Activated CD4-positive, alpha-beta T cell treated with anti-CD3 and anti-CD28 coated beads, Interleukin-2, amount 50 U/mL, for 1 hour (primary cell): ENCODE data around the gene CYP39A1.
"Not testable (repeated sequence)": the region's sequence is repeated elsewhere in the genome, so short reads cannot be mapped to it uniquely, and the experiment has no call there.

Experiments used
- DNase-seq: peaks from one replicate; pipeline ENCODE4 v3.0.0-alpha.2; 2020

CYP39A1 gene

GRCh38 chr6:46648869-46649492 is 3.6 kb downstream of the CYP39A1 start:
- no peak for DNase-seq

GRCh38 chr6:46648108-46648507 is 4.5 kb downstream of the CYP39A1 start:
- DNase-seq = not testable (repeated sequence)

GRCh38 chr6:46645265-46645664 is 7.4 kb downstream of the CYP39A1 start:
- no peak for DNase-seq

- no peak for DNase-seq
Measured at GRCh38 chr6:46642928-46643751, 9.5 kb downstream of the CYP39A1 start.

- DNase-seq = no peak
Measured at GRCh38 chr6:46638650-46639049, 14.0 kb downstream of the CYP39A1 start.

GRCh38 chr6:46637933-46638332 is 14.7 kb downstream of the CYP39A1 start:
- DNase-seq = no peak

- DNase-seq = no peak
Measured at GRCh38 chr6:46637145-46637544, 15.5 kb downstream of the CYP39A1 start.

GRCh38 chr6:46635462-46635861 is 17.2 kb downstream of the CYP39A1 start:
- DNase-seq = no peak

DNA sequence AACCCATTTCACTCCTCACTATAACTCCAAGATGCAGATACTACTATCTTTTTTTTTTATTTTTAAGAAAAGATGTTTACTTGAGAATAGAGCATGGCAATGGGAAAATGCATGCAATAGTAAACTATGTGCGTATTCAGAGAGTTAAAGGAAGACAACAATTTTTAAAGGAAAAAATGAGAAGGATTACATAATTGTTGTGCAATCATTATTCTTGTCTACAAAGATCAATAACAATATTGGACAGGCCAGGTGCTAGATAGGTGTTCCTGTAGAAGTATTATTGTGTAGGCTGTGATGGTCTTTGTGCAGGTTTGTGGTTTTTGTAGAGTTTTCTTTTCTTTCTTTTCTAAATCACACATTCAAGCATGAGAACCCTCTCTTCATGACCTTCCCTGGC is 20.6 kb downstream of the CYP39A1 start:
- no peak for DNase-seq

GRCh38 chr6:46629691-46630090 is 22.9 kb downstream of the CYP39A1 start:
- DNase-seq = no peak

GRCh38 chr6:46628976-46629375 is 23.6 kb downstream of the CYP39A1 start:
- no peak for DNase-seq

DNA sequence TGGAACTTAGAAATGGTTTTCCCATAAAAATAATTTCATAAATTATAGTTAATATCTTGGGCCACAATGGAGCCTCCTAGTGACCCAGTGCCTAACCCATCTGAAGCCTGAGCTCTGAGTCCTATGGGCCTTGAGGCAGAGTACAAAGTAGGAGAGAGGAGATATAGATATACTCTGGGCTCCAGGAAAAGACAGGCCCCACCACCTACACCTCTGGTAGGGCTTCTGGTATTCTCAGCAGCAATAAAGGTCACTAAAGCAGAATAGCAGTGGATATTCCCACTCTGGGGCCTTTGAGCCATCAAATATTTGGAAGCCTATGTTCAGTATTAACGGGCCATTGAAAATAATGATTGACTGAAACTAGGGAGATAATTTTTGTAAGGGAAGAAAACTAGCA is 24.1 kb downstream of the CYP39A1 start:
- DNase-seq = no peak

- DNase-seq = no peak
Measured at GRCh38 chr6:46626976-46627375, 25.6 kb downstream of the CYP39A1 start.

DNA sequence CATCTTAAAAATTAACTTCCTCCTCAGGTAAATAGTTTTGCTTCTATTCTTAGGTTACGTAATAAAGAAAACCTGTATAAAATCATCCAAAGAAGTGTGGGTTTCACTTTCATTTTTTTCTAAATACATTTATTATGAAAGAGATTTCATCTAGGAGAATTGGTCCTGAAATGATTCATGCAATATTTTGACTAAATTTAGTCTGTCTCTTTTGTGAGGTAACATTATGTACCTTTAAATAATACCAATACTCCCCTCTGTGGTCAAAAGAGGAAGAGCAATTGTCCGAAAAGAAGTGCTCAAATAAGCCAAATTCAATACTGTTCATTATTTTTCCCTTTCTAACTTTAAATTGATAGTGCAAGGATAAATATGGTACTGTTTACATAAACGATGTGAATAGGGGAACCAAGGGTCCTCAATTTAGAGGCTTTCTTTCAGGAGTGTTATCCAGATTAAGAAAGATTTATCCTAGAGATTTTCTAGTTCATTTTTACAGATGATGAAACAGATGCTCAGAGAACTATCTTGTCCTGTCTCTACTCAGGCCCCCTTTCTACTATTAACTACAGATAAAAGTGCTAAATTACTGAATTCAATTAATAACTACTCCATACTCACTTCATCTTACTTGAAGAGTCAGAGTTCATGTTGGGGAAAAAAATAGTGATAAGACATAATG is 26.2 kb downstream of the CYP39A1 start:
- no peak for DNase-seq

DNA sequence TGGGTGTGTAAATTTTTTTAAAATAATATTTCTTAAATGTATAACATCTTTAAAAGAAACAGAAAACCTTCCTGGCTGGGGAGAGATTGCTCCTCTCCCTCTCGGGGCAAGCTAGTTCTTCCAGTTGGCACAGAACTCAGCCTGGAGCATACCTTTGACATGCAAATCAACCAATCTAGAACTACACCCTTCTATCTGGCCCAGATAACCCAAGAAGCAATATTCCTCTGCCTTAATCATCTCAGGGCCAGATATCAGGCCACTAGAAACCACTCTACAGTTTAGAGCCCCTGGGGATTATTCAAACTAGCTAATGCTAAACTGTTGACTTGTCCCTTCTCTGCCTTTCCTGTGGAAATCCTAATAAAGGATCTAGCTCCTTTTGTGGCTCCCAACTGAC is 33.9 kb downstream of the CYP39A1 start:
- DNase-seq = no peak

DNA sequence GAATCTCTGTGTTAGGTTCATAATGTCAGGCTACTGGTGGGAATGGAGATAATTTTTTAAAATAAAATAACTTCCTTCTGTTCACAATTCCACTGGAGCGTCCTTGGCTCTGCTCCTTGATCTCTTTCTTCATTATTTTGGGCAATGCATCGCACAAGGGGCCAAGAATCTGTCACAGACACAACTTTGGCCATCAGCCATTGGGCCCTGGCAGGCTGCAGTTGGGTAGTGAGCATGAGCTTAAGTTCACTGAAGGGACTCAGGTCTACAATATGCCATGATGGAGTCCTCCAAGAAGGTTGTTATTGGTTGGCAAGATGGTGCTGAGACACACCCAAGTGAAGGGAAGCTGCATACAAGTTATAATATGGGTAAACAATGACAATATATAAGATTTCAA is 40.0 kb downstream of the CYP39A1 start:
- no peak for DNase-seq

DNA sequence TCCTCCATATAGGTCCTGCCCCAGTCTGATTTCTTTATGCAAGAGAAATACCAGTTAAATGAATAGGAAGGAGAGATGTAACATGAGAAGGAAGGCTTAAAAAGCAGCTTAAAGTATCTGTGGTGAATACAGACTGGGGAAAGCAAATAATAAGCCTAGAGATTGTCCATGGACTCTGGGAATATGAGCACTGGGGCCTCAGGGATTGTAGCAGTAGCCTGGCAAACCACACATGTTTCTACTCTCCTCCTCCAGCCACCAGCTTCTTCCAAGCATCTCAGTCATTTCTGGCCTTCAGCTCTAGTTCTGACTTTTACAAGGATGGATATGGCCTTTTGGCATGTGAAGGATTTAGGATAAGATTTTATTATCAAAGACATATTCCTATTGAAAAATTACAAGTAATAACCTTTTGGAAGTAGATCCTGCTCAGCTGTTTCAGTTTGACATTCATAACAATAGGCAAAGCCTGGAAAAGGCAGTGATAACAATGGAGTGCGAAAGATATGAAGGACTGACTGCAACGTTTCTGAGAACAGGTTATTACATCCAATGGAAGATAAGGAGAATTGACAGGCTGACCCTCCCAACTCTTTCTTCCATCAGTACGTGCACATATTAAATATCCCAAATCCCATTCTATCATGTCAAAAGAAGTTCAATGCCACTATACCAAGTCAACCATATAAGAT is 41.6 kb downstream of the CYP39A1 start:
- no peak for DNase-seq

DNA sequence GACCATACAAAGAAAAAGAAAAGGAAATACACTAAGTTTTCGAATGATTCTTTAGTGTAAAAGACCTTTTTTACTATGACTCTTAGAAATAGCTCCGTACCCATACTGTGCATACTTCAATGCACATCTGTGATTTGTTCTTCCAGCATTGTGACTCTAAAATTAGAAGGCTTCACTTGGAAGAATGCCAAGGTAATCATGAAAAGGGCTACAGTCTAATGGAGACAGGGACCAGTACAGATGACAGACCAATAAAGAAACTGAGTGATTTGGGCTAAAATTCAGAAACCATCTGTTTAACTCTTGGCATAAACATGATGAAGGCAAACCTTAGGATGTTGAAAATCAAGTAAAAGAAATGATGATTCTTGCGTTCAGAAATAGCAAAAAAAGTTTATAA is 46.3 kb downstream of the CYP39A1 start:
- DNase-seq = no peak

GRCh38 chr6:46605091-46605797 is 47.4 kb downstream of the CYP39A1 start:
- DNase-seq = no peak

DNA sequence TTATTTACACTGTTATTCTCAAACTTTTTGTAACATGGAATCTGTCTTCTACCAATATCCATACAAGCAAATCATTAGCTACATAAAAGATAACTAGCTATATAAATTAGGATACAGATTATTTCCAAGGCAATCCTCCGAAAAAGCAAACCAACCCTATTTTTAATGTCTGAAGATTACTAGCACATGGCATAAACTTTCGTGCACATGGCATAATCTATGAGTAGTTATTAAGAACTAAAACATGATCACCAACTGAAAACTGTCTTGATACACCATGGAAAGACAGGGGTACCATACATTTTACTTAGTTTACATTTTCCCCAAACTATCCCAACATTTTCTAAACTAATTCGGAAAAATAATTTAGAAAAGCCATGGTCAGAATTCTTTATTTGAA is 54.4 kb downstream of the CYP39A1 start:
- no peak for DNase-seq

DNA sequence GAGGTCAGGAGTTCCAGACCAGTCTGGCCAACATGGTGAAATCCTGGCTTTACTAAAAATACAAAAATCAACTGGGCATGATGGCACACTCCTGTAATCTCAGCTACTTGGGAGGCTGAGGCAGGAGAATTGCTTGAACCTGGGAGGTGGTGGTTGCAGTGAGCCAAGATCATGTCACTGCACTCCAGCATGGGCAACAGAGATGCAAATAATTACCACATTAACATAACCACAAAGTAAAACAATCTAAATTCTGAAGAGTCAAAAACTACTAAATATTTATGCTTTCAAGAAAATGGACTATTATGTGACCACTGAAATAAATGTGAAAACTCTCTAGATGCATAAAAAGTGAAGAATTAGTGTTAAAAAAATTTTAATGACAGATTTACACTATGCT is 59.9 kb downstream of the CYP39A1 start:
- no peak for DNase-seq

DNA sequence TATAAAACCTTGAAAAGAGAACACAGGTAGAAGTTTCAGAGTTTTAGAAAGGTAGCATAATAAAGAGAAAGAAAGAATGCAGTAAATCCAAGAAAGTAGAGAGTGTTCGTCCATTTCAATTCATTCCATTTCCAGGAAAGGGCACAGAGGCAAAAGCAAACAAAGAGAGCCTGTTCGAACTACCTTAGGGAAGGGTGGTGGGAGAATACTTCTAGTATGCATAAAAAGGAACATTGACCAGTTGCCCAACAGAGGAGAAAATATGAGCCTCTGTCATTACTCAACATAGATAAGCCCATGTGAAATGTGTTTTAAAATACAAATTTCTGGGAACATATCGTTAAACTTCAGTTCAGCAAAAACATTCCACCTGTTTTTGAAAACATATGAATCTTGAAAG is 60.6 kb downstream of the CYP39A1 start:
- DNase-seq = no peak

GRCh38 chr6:46590765-46591164 is 61.9 kb downstream of the CYP39A1 start:
- no peak for DNase-seq
